HG02970 (cell line): Measurements from ENCODE around the gene PTGDR.
A peak's percentile ranks its signal among the peaks of the same experiment; 100 is the strongest.

Source experiments
- ATAC-seq: cut with Tn5 transposase; IDR thresholded peaks from one replicate; pipeline ENCODE4 v1.9.1; 2021; ENCODE audit warnings: mild to moderate bottlenecking, moderate library complexity, moderate number of reproducible peaks; ENCODE audit not compliant: unreplicated experiment, low FRiP score

The PTGDR gene

DNA sequence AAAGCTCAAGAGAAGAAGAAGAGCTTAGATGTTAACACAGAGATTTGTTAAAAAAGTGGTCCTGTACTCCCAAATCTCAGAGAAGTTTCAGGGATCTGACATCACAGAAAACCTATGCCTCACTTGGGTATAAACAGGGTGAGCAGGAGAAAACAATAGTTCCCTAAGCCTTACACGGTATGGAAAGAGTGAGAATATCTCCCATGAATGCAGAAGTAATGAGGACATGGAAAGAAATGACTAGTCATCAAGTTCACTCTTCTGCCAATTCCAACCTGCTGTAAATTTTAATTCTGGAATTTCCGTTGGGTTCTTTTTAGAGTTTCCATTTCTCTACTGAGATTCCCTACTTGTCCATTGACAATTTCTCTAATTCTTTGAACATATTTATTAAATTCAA, 40.4 kb downstream of the PTGDR start:
- no peak for ATAC-seq

DNA sequence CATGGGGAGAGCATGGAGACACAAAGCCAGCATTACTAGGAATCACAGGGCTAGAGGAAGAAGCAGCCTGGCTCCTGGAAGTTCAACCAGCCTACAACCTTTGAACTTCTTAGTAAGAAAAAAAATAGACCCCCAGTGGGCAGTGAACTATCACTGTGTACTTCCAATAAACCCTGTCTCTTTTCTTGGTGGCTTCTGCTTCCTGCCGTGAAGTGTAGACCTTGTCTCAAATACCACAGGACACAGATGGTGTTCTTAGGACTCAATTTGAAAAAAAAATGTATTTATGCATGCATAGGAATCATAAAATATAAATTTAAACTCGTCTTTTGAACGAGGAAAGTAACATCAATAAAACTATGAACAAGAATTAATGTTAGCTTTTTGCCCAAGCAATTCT, 43.0 kb downstream of the PTGDR start:
- ATAC-seq = no peak

DNA sequence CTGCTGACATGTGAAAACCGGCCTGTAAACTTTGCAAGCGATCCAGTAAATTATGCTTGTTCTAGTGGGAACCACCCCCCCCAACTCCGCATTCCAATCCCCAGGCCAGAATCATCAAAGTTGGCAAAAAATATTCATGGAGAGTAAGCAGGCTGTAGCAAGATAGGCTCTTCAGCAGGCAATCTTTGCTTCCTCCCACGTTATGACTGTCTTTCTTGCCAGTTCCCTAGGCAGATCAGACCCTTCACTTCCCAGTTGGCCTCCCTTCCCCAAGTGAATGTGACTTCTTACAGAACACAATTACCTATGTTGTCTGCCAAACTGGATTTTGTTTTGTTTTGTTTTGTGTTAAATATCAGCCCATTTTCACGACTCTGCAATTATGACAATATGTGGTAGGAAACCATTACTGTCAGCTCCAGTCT, 45.4 kb downstream of the PTGDR start:
- ATAC-seq = no peak

DNA sequence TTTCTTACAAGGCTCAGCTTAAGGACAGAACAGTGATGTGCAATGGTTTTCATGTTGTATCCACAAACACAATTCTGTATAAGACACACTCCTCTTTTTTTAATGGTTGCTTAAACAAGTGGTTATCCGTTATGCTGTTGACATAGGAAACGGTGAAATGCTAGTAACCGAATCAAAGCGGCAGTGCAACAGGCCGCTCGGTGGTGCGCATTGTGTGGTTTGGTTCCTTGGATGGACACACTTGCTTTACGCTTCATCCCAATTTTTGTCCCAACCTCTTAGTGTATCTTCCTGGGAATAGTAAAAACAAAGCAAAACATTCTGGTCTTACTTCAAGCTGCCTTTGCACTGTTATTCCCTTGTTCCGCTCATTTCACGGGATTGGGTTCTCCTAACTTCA, 46.0 kb downstream of the PTGDR start:
- ATAC-seq = no peak

DNA sequence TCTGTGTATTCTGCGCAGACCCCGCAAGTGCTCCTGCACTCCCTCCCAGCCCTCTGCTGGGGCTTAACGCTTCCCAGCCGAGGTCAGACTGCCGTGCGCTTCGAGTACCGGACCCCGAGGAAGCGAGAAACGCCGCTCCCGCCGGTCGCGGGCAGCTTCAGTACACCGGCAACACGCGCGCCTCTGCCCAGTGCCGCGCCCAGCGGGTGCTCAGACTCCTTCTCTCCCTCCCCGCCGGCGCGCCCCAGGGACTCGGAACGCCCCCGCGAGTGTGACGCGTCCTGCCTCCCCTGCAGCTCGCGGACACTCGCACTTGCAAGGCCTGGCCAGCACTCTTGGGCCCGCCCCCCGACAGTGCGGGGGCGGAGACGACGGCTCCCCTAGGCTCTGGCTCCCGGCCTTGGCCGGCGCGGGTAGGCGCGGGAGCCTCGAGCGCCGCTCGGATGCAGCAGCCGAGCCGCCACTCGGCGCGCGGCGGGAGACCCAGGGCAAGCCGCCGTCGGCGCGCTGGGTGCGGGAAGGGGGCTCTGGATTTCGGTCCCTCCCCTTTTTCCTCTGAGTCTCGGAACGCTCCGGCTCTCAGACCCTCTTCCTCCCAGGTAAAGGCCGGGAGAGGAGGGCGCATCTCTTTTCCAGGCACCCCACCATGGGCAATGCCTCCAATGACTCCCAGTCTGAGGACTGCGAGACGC, 46.6 kb downstream of the PTGDR start, which contains the start of gene PTGER2:
Gene PTGER2 (plus strand): TSS at position 410 of the 692 bp plus-strand sequence. CDS start 237 bp downstream, at position 647.
- peak; percentile 50 for ATAC-seq

DNA sequence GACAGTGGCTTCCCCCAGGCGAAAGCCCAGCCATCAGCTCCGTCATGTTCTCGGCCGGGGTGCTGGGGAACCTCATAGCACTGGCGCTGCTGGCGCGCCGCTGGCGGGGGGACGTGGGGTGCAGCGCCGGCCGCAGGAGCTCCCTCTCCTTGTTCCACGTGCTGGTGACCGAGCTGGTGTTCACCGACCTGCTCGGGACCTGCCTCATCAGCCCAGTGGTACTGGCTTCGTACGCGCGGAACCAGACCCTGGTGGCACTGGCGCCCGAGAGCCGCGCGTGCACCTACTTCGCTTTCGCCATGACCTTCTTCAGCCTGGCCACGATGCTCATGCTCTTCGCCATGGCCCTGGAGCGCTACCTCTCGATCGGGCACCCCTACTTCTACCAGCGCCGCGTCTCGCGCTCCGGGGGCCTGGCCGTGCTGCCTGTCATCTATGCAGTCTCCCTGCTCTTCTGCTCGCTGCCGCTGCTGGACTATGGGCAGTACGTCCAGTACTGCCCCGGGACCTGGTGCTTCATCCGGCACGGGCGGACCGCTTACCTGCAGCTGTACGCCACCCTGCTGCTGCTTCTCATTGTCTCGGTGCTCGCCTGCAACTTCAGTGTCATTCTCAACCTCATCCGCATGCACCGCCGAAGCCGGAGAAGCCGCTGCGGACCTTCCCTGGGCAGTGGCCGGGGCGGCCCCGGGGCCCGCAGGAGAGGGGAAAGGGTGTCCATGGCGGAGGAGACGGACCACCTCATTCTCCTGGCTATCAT, 47.3 kb downstream of the PTGDR start:
- ATAC-seq = peak; percentile 29

DNA sequence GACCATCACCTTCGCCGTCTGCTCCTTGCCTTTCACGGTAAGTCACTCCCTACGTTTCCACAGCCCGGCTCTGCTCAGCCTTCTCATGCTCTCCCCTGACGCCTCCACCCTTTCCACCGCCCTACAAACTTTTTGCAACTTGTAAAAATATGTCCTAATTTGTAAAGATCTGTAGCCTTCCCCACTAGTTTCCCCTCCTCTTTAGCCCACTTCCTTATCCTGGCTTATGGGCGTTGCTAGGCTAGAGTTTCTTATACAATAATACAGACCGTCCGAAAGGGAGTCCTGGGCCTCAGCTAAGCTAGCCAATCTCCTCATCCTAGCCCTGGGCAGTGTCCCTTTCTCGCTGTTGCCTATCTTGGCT, 47.8 kb downstream of the PTGDR start:
- ATAC-seq = no peak

DNA sequence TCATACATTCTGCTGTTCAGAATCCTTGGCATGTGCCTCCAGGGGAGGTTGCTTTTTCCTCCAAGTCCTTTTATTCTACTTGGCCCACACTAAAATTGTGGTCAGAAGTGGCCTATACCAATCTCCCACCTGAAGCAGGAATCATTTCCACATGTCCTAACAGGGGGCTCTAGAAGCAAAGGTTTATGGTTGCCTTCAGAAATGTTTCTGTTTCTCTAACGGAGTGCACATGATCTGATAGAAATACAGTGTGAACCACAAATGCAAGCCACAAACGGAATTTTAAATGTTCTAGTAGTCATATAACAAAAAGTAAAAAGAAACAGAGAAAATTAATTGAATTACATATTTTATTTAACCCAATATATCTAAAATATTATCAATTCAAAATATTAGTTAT, 50.6 kb downstream of the PTGDR start:
- no peak for ATAC-seq

DNA sequence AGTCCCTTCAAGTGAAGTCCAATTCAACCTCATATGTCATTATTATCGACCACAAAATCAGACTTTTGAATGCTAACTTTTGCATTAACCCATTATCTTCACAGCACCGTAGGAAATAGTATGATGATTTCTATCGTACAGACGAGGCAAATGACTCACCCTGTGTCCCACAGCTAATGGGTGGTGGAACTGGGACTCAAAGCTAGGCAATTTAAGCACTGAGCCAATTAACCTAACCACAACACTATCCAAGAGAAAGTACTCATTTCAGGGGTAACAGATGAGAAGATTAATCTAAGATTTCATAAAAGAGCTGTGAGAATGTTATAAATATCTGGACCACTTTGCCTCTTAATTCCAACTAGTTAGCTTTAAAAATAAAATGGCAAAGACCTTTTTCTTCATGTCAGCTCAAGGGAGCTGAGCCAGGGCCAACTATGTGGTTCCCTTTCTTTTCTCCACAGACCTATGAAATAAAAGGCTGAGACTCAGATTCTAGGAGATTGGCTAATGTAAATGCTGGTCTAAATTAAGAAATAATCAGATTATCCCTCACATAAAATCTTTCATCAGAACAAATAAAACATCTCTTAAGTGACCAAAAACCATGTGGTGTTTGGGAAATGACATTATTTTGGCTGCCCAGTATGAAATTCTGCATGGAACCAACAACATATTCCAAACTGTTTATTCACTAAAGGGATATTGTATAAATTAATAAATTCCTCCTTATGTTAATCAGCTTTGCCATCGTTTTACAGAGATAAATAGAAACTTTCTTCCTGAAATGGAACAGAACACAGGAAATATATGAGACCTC, 51.5 kb downstream of the PTGDR start:
- no peak for ATAC-seq

DNA sequence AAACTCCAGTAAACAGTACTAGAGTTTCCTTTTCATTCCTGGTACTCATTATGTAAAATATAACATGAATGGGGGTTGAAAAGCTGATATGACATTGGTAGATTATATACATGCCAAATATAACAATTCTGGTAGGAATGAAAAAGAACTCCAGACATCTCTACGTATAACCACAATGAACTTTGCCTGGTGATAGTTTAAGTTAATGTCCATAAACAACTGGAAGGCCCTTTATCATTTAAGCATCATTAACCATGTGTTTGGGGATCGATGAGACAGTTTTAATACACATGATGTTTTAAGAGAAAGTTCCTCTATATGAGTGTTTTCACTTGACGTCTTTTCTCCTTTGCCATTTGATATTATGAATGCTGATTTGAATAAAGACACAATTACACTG, 52.4 kb downstream of the PTGDR start:
- ATAC-seq = no peak

DNA sequence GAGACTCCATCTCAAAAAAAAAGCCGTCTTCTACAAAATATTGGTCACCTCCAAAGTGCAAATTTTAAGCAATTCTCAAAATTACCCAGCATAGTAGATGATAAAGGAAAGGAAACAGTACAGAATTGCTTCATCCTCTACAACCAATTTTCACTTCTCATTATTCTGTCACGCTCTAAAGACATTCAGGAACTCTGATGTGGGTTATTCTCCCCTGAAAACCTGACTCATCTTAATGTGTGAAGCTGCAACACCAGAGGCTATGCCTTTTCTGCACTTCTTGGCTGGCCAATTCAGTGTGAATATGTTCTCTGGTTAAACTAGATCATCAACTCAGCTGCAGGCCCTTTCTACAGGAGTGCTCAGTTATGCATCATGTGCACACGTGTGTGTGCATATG, 57.6 kb downstream of the PTGDR start:
- ATAC-seq = peak; percentile 92

DNA sequence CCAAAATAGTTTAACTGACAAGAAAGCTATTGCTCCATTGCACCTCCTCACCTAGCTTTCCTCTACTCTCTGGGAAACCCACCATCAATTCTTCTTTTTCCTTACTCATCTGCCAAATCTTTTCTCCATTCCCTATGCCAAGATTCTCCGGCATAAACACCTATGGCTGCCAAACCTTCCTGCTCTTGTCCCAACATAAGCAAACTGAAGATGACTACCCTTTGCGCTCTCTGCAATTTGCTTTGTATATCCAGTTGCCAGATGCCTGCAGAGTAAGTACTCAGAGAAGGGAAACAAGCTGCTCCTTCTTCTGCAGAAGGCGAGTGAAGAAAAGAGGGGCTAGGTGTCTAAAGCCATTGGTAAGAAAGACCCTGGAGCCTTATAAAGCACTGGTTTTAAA, 58.1 kb downstream of the PTGDR start:
- no peak for ATAC-seq
